ENCODE measurements around the gene SNRPE. TPM values are rescaled to one million over a fixed set of nuclear protein-coding genes. Genes with fewer than 3 reads are reported as not detected.

The SNRPE gene
- total and polyA plus RNA-seq, 9 of the 15 experiments (the other 6 are each of a cell fraction or from before 2014, with no cell fraction given), result 216 to 1,893 (median 487) TPM

GRCh38 chr1:203861379-203862184, at the start of gene SNRPE (continued):
- TF ChIP-seq ERF (CRISPR knock-in tag; IDR thresholded peaks at IDR 0.05) (peak; percentile 90), CREB1 (IDR thresholded peaks at IDR 0.05) (peak; percentile 73), CREB1 (CRISPR knock-in tag; IDR thresholded peaks at IDR 0.05) (peak; percentile 75), PHB2 (IDR thresholded peaks at IDR 0.05; ENCODE audit: low read depth) (no peak), RCOR1 (IDR thresholded peaks at IDR 0.05; ENCODE audit: borderline replicate concordance in 1 of 2, low read depth in 2 of 2, low read length in 2 of 2) (peak in 1 of 2 experiments; percentile 76; a peak in 1 of 4 replicates), REST (IDR thresholded peaks at IDR 0.05; ENCODE audit: borderline replicate concordance) (peak; percentile 95), REST (CRISPR knock-in tag; IDR thresholded peaks at IDR 0.05; ENCODE audit: low read depth) (no peak), GATA2 (CRISPR knock-in tag; IDR thresholded peaks at IDR 0.05) (no peak), SIX5 (IDR thresholded peaks at IDR 0.05; ENCODE audit: borderline replicate concordance in 1 of 2, insufficient read depth in 1 of 2, low read depth in 1 of 2, low read length in 2 of 2) (peak in 1 of 2 experiments; percentile 50; a peak in 1 of 4 replicates), ZNF232 (CRISPR knock-in tag; IDR thresholded peaks at IDR 0.05) (peak; percentile 95), NCOA1 (IDR thresholded peaks at IDR 0.05; ENCODE audit: low read depth) (no peak; the same call in none of the 2 replicates)
- TF ChIP-seq, protein P1, sequence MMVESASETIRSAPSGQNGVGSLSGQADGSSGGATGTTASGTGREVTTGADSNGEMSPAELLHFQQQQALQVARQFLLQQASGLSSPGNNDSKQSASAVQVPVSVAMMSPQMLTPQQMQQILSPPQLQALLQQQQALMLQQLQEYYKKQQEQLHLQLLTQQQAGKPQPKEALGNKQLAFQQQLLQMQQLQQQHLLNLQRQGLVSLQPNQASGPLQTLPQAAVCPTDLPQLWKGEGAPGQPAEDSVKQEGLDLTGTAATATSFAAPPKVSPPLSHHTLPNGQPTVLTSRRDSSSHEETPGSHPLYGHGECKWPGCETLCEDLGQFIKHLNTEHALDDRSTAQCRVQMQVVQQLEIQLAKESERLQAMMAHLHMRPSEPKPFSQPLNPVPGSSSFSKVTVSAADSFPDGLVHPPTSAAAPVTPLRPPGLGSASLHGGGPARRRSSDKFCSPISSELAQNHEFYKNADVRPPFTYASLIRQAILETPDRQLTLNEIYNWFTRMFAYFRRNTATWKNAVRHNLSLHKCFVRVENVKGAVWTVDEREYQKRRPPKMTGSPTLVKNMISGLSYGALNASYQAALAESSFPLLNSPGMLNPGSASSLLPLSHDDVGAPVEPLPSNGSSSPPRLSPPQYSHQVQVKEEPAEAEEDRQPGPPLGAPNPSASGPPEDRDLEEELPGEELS (CRISPR knock-in tag; IDR thresholded peaks at IDR 0.05; ENCODE audit: borderline replicate concordance), result peak; percentile 87

Data from K562 (cell line).